ENCODE results near the gene DDO.

Gene DDO

DNA sequence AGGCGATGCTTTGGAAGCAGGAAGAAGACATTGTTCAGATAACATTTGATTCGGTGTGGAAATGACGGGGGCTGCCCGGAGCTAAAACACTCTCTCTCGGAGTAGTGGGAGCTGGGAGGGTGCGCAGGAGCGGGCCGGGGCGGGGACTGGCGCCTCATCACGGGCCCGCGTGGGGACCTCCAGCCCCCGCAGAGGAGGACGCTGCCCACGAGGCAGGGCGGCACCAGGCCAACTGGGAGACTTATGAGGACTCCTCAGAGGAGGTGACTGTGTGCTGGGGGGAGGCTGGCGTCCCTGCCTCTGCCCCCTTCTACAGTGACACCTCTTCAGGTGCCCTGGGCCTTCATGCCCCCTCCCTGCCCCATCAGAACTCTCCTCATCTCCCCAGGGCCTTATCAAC, 15.2 kb downstream of the DDO start:
- 92 to 93% methylated on average over 18 of the region's 18 CpGs for WGBS, 2 experiments
- Histone ChIP-seq H3K4me3 (ENCODE audit: insufficient read depth, low read depth, low read length) (no peak overlapping the region), H3K27me3 (ENCODE audit: control insufficient read depth, insufficient read depth, low read length, poor library complexity, severe bottlenecking) (no peaks in the 10 kb centered on the region)

DNA sequence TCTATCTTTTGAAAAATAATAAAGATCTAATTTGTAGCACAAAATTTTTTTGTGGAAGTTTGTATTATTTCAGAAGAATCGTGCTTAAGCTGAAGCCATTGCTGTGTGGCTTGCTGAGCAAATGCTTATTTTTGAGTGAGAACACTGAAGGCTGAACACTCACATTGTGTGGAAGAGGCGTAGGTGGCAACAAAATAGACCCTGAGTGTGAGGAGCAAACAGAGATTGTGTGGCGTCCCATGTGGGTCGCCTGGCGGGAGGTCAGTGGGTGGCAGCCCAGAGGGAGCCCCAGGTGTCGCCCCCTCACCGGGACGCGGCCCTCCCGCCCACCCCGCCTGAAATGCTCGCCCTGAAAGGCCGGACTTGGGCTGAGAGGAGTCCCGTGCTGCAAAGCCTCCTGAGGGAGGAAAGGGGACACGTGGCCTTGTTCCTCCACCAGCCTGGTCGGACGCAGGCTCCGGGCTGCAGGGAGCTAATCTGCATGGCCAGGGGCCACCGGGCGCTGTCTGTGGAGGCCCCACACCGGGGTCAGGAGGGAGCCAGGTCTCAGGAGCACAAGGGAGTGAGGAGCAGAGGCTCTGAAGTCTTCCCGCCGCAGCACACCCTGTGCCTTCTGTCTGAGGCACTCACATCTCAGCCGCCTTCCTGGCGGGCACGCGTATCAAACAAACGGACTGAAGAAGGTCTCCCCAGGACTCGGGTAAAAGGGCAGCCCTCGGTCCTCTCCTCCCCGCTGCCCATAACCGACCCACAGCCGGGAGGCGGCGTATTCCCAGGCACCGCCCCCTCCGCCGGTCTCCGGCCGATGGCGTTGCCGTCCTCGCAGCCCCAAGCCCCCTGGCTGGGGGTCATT, 15.9 kb downstream of the DDO start:
- Histone ChIP-seq H3K27me3 (ENCODE audit: control insufficient read depth, insufficient read depth, low read length, poor library complexity, severe bottlenecking) (no peaks in the 10 kb centered on the region), H3K9me3 (ENCODE audit: control insufficient read depth, low read length) (no peaks in the 10 kb centered on the region), H3K27ac (ENCODE audit: insufficient read depth, low read depth, low read length, poor library complexity, severe bottlenecking) (no peak overlapping the region), H3K36me3 (ENCODE audit: control insufficient read depth, insufficient read depth, low read length) (no peaks in the 10 kb centered on the region), H3K4me1 (ENCODE audit: control insufficient read depth, insufficient read depth, low read length) (no peaks in the 10 kb centered on the region), H3K4me3 (ENCODE audit: insufficient read depth, low read depth, low read length) (no peak overlapping the region)
- WGBS, 2 experiments = 94% methylated on average over 43 of the region's 43 CpGs

More for the DNA sequence above, 15.2 kb downstream of the DDO start:
- H3K4me1 ChIP-seq (ENCODE audit: control insufficient read depth, insufficient read depth, low read length) = no peaks in the 10 kb centered on the region
- no peaks in the 10 kb centered on the region for H3K36me3 ChIP-seq (ENCODE audit: control insufficient read depth, insufficient read depth, low read length)
- H3K9me3 ChIP-seq (ENCODE audit: control insufficient read depth, low read length) = no peaks in the 10 kb centered on the region
- H3K27ac ChIP-seq (ENCODE audit: insufficient read depth, low read depth, low read length, poor library complexity, severe bottlenecking) = no peak overlapping the region

DNA sequence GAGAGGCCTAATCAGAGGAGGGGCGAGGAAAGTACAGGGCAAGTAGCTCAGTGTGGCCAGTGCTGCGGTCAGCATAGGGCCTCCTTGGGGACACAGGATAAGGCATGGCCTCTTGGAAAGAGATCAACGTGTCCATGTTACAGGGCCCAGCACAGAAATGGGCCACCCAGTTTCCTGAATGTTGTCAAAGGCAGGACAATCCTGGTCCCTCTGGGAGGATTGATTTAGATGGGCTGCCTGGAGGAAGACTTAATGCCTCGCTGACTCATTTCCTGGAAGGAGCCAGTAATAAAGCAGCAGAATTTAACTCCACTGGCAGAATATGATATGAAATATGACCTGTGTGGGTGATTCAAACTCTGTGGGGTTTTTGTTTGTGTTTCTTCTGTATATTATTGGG, 16.6 kb downstream of the DDO start:
- 95% methylated on average over 4 of the region's 4 CpGs for WGBS, 2 experiments
- no peaks in the 10 kb centered on the region for H3K27me3 ChIP-seq (ENCODE audit: control insufficient read depth, insufficient read depth, low read length, poor library complexity, severe bottlenecking)
- H3K4me3 ChIP-seq (ENCODE audit: insufficient read depth, low read depth, low read length) = no peak overlapping the region
- no peaks in the 10 kb centered on the region for H3K9me3 ChIP-seq (ENCODE audit: control insufficient read depth, low read length)
- H3K36me3 ChIP-seq (ENCODE audit: control insufficient read depth, insufficient read depth, low read length) = no peaks in the 10 kb centered on the region
- H3K27ac ChIP-seq (ENCODE audit: insufficient read depth, low read depth, low read length, poor library complexity, severe bottlenecking) = no peak overlapping the region
- H3K4me1 ChIP-seq (ENCODE audit: control insufficient read depth, insufficient read depth, low read length) = no peaks in the 10 kb centered on the region

DNA sequence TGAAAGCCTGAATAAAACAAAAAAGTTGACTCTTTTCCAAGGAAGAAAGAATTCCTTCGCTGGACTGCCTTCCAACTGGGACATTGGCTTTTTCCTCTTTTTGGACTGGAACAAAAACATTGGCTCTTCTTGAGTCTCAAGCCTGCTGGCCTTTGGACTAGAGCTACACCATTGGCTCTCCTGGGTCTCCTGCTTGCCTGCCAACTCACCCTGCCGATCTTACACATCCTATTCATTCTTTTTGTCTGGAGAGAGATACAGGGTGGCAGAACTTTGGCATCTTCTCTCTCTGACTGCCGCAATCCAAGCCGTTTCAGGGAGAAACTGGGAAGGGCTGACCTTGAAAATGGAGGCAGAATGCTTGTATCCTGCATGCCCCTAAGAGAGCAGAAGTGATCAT, 20.2 kb downstream of the DDO start:
- 78 to 85% methylated on average over 4 of the region's 4 CpGs for WGBS, 2 experiments

DNA sequence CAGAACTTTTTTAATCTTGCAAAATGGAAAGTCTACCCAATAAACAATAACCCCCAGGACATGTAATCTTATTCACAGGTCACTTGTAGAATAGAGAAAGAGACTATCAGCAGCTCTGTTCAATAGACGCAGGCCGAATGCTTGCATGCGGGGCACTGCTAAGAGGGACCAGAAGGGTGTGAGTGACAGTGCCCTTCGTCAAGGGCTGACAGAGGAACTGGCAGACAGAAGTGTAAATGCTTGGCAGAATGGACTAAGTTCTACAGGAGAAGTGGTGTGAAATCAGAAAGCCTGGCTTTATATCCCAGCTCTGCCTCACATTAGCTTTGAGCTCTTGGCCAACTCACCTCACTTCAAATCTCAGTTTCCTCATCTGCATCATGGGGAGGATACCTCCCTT, 21.0 kb downstream of the DDO start:
- no peak overlapping the region for H3K27ac ChIP-seq (ENCODE audit: insufficient read depth, low read depth, low read length, poor library complexity, severe bottlenecking)
- no peaks in the 10 kb centered on the region for H3K36me3 ChIP-seq (ENCODE audit: control insufficient read depth, insufficient read depth, low read length)
- no peaks in the 10 kb centered on the region for H3K4me1 ChIP-seq (ENCODE audit: control insufficient read depth, insufficient read depth, low read length)
- H3K9me3 ChIP-seq (ENCODE audit: control insufficient read depth, low read length) = no peaks in the 10 kb centered on the region
- WGBS, 2 experiments = 94 to 96% methylated on average over 4 of the region's 4 CpGs
- H3K27me3 ChIP-seq (ENCODE audit: control insufficient read depth, insufficient read depth, low read length, poor library complexity, severe bottlenecking) = no peaks in the 10 kb centered on the region
- H3K4me3 ChIP-seq (ENCODE audit: insufficient read depth, low read depth, low read length) = no peak overlapping the region

More for the DNA sequence above, 20.2 kb downstream of the DDO start:
- H3K27me3 ChIP-seq (ENCODE audit: control insufficient read depth, insufficient read depth, low read length, poor library complexity, severe bottlenecking) = no peaks in the 10 kb centered on the region
- no peaks in the 10 kb centered on the region for H3K4me1 ChIP-seq (ENCODE audit: control insufficient read depth, insufficient read depth, low read length)
- H3K4me3 ChIP-seq (ENCODE audit: insufficient read depth, low read depth, low read length) = no peak overlapping the region
- H3K9me3 ChIP-seq (ENCODE audit: control insufficient read depth, low read length) = no peaks in the 10 kb centered on the region
- H3K27ac ChIP-seq (ENCODE audit: insufficient read depth, low read depth, low read length, poor library complexity, severe bottlenecking) = no peak overlapping the region
- H3K36me3 ChIP-seq (ENCODE audit: control insufficient read depth, insufficient read depth, low read length) = no peaks in the 10 kb centered on the region

DNA sequence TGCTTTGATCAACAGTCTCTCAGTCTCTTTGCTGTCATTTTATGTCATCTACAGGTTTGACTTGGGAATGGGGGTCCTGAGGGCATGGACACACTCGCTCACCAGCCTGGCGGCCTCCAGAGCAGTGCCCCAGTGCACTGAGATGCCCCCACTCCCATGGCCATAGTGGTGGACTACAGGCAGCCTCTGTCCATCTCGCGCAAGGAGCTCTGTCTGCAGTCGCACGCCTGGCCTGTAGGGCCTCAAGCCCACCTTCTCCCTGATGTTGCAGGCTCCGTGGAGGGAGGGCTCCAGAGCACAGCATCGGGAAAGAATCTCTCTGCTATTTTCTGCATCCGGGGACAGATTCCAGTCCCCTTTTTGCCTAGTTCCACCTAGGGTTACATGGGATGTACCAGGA, 22.6 kb downstream of the DDO start:
- Histone ChIP-seq H3K36me3 (ENCODE audit: control insufficient read depth, insufficient read depth, low read length) (no peaks in the 10 kb centered on the region), H3K9me3 (ENCODE audit: control insufficient read depth, low read length) (no peaks in the 10 kb centered on the region), H3K27me3 (ENCODE audit: control insufficient read depth, insufficient read depth, low read length, poor library complexity, severe bottlenecking) (no peaks in the 10 kb centered on the region), H3K4me3 (ENCODE audit: insufficient read depth, low read depth, low read length) (no peak overlapping the region), H3K4me1 (ENCODE audit: control insufficient read depth, insufficient read depth, low read length) (peaks cover 6% of the 10 kb centered on the region), H3K27ac (ENCODE audit: insufficient read depth, low read depth, low read length, poor library complexity, severe bottlenecking) (no peak overlapping the region)
- 81 to 84% methylated on average over 9 of the region's 9 CpGs for WGBS, 2 experiments

DNA sequence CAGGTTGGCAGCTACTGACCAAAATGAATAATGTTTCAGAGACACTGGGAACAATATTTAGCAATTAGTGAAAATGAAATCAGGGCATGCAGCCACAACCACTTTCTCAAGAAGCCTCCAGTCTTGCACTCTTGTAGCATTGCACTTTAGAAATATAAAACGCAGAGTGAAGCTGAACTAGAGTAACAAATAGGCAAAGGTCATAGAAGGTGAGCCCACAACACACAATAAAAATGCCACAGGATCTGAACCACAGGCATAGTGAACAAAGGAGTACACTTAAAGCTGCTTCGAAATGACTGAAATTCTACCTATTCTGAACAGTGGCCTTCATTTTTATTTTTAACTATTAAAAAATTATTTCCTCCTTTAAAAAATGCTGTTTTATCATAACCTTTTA, 25.0 kb downstream of the DDO start:
- no peak overlapping the region for H3K27ac ChIP-seq (ENCODE audit: insufficient read depth, low read depth, low read length, poor library complexity, severe bottlenecking)
- WGBS, 2 experiments = 78 to 87% methylated on average over 2 of the region's 2 CpGs
- H3K4me1 ChIP-seq (ENCODE audit: control insufficient read depth, insufficient read depth, low read length) = peaks cover 6% of the 10 kb centered on the region
- no peaks in the 10 kb centered on the region for H3K9me3 ChIP-seq (ENCODE audit: control insufficient read depth, low read length)
- no peaks in the 10 kb centered on the region for H3K36me3 ChIP-seq (ENCODE audit: control insufficient read depth, insufficient read depth, low read length)
- H3K4me3 ChIP-seq (ENCODE audit: insufficient read depth, low read depth, low read length) = no peak overlapping the region
- no peaks in the 10 kb centered on the region for H3K27me3 ChIP-seq (ENCODE audit: control insufficient read depth, insufficient read depth, low read length, poor library complexity, severe bottlenecking)

DNA sequence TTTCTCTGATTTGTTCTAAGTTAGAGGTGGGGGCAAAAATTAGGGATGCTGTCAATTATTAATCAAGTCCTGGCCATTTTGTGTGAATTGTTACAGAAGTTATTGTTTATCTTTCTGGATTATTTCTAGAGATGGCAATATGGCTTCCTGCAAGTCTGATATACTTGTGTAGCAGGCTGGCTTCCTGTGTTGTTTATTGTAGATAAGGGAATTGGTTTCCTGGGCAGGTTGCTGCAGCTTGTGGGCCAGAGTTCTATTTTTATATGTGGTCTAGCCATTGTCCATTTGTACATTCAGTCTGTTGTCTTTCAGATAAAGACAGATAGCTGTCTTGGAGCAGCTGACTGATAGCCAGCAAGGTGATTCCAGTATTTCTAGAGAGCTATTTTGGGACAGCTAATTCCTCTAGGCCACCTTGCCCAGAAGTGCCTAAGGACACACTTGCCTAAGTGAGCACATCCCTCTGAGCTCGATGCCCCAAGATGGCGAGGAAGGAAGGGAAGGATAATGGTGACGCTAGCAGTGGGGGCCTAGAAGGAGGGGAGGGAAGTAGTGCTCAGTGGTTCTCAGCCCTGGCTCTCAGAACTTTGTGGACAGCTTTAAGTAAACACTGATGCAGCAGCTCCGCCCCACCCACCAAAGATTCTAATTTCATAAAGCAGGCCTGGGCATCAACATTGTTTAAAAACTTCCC, 25.5 kb downstream of the DDO start:
- no peaks in the 10 kb centered on the region for H3K27me3 ChIP-seq (ENCODE audit: control insufficient read depth, insufficient read depth, low read length, poor library complexity, severe bottlenecking)
- no peak overlapping the region for H3K27ac ChIP-seq (ENCODE audit: insufficient read depth, low read depth, low read length, poor library complexity, severe bottlenecking)
- 90 to 95% methylated on average over 4 of the region's 4 CpGs for WGBS, 2 experiments
- H3K4me3 ChIP-seq (ENCODE audit: insufficient read depth, low read depth, low read length) = no peak overlapping the region
- no peaks in the 10 kb centered on the region for H3K9me3 ChIP-seq (ENCODE audit: control insufficient read depth, low read length)
- peaks cover 6% of the 10 kb centered on the region for H3K4me1 ChIP-seq (ENCODE audit: control insufficient read depth, insufficient read depth, low read length)
- no peaks in the 10 kb centered on the region for H3K36me3 ChIP-seq (ENCODE audit: control insufficient read depth, insufficient read depth, low read length)

DNA sequence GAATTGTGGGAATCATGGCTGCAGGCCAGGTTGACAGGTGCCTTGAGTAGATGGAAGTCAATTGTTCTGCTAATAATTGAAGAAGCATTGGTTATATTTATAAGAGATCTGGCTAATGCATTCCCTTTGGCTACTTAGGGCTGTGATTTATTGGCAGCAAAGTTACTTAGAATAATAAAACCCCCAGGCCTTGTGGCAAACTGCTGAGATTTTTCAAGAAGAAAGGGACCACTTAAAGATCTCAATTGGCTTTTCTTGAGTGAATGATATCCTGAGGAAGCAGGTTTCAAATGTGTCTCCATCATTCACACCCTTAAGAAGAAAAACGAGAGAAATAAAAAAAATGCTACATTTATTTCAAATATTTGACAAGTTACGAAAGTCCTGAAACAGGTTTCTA, 27.4 kb downstream of the DDO start:
- H3K4me1 ChIP-seq (ENCODE audit: control insufficient read depth, insufficient read depth, low read length) = peaks cover 6% of the 10 kb centered on the region
- H3K9me3 ChIP-seq (ENCODE audit: control insufficient read depth, low read length) = no peaks in the 10 kb centered on the region
- H3K27ac ChIP-seq (ENCODE audit: insufficient read depth, low read depth, low read length, poor library complexity, severe bottlenecking) = no peak overlapping the region
- H3K4me3 ChIP-seq (ENCODE audit: insufficient read depth, low read depth, low read length) = no peak overlapping the region
- WGBS, 2 experiments = 85 to 86% methylated on average over 2 of the region's 2 CpGs
- no peaks in the 10 kb centered on the region for H3K36me3 ChIP-seq (ENCODE audit: control insufficient read depth, insufficient read depth, low read length)
- H3K27me3 ChIP-seq (ENCODE audit: control insufficient read depth, insufficient read depth, low read length, poor library complexity, severe bottlenecking) = no peaks in the 10 kb centered on the region

DNA sequence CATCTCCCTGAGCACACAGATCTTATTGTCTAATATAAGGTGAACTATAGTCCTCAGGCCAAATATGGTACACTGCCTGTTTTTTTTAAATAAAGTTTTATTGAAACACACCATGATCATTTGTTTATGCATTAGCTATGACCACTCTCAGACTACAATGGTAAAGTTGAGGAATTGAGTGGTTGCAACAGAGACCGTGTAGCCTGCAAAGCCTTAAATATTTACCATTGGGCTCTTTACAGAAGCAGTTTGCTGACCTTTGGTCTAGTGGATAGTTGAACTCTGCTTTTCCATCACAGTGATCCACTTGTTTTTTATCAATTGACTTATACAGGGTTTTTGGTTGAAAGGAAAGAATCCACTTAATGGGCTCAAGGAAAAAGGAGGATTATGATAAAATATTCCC, 29.9 kb downstream of the DDO start:
- 70 to 71% methylated on average over 1 of the region's 1 CpG for WGBS, 2 experiments
- H3K9me3 ChIP-seq (ENCODE audit: control insufficient read depth, low read length) = no peaks in the 10 kb centered on the region
- H3K27ac ChIP-seq (ENCODE audit: insufficient read depth, low read depth, low read length, poor library complexity, severe bottlenecking) = no peak overlapping the region
- H3K27me3 ChIP-seq (ENCODE audit: control insufficient read depth, insufficient read depth, low read length, poor library complexity, severe bottlenecking) = no peaks in the 10 kb centered on the region
- peaks cover 6% of the 10 kb centered on the region for H3K4me1 ChIP-seq (ENCODE audit: control insufficient read depth, insufficient read depth, low read length)
- H3K36me3 ChIP-seq (ENCODE audit: control insufficient read depth, insufficient read depth, low read length) = no peaks in the 10 kb centered on the region
- no peak overlapping the region for H3K4me3 ChIP-seq (ENCODE audit: insufficient read depth, low read depth, low read length)

All from ectodermal cell (in vitro differentiated cells).